ENCODE results near the gene MT1F. TPM values are rescaled to one million over a fixed set of nuclear protein-coding genes. Genes with fewer than 3 reads are reported as not detected.

The MT1F gene
- total and polyA plus RNA-seq, 11 donors = 1.3 to 8.1 (median 1.9) TPM; not detected in 2

DNA sequence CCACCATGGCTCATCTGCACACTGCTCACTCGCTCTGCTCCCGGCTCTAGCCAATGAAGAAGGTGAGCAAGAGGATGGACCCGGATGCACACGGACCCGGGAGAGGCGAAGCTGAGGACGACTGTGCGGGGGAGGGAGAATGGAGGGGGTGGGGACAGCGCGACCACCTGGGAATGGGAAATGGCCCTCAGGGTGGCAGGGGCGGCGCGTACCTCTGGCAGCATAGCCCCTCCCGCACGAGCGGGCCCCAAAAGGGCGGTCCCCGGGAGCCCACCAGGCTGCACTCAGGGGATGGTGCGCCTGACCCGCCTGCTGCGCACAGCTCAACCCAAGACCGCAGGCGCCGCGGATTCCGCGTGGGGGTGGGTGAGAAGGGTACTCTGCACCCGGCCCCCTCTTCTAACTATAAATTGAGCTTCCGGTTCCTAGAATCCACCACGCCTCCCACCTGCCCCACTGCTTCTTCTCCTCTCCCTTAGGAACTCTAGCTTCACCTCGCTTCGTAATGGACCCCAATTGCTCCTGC lies 18.0 kb downstream of the MT1F start:
- TF ChIP-seq, protein P1, sequence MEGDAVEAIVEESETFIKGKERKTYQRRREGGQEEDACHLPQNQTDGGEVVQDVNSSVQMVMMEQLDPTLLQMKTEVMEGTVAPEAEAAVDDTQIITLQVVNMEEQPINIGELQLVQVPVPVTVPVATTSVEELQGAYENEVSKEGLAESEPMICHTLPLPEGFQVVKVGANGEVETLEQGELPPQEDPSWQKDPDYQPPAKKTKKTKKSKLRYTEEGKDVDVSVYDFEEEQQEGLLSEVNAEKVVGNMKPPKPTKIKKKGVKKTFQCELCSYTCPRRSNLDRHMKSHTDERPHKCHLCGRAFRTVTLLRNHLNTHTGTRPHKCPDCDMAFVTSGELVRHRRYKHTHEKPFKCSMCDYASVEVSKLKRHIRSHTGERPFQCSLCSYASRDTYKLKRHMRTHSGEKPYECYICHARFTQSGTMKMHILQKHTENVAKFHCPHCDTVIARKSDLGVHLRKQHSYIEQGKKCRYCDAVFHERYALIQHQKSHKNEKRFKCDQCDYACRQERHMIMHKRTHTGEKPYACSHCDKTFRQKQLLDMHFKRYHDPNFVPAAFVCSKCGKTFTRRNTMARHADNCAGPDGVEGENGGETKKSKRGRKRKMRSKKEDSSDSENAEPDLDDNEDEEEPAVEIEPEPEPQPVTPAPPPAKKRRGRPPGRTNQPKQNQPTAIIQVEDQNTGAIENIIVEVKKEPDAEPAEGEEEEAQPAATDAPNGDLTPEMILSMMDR (IDR thresholded peaks at IDR 0.05) = no peak
- TF ChIP-seq POLR2A (IDR thresholded peaks at IDR 0.05) = no peak
- ATAC-seq = peak in 2 of 4 donors; percentile 10 to 11

DNA sequence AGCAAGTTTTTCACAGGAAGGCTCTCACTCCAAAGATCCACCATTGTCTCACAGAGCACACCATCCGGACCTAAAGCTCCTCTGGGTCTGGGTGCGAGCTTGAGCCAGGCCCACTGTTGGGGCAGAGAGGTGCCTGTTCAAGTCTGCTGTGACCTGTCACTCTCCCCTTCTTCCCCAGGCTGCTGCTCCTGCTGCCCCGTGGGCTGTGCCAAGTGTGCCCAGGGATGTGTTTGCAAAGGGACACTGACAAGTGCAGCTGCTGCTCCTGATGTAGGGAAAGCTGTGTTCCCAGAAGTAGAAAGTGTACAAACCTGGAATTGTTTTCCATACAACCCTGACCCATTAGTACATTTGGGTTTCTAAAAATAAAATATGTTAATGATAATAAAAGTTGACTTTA lies 19.7 kb downstream of the MT1F start:
- peaks cover 0 to 33% (median 10%) of the 10 kb centered on the region in 9 donors for H3K27me3 ChIP-seq
- DNase-seq (no peak), ATAC-seq (no peak)
- no peak overlapping the region for H3K4me3 ChIP-seq
- H3K4me1 ChIP-seq = peaks cover 0 to 30% (median 10%) of the 10 kb centered on the region in 12 donors
- H3K27ac ChIP-seq = no peak overlapping the region
- no peaks in the 10 kb centered on the region for H3K9me3 ChIP-seq
- intact Hi-C loops (cut with DNase I) = no loop called here
- TF ChIP-seq, protein P1 (IDR thresholded peaks at IDR 0.05) = no peak
- TF ChIP-seq POLR2A (IDR thresholded peaks at IDR 0.05) = no peak
- no peaks in the 10 kb centered on the region for H3K36me3 ChIP-seq
- 80 to 84% (median 80%) methylated on average over 3 of the region's 3 CpGs for WGBS, 4 donors

More for the DNA sequence above, 18.0 kb downstream of the MT1F start:
- Histone ChIP-seq H3K4me1 (peaks cover 0 to 17% (median 5%) of the 10 kb centered on the region in 12 donors), H3K27me3 (peaks cover 0 to 40% (median 12%) of the 10 kb centered on the region in 9 donors), H3K27ac (no peak overlapping the region), H3K36me3 (no peaks in the 10 kb centered on the region), H3K4me3 (peak overlapping the region in 10 of 12 donors; percentile 13 to 40 (median 27)), H3K9me3 (no peaks in the 10 kb centered on the region)
- intact Hi-C loops (cut with DNase I) = loop anchor here in 1 of 10 donors (2.0 kb wide), 1 partner anchor 27 kb away; no protein-coding TSS in a partner anchor
- DNase-seq = no peak
- 7 to 21% (median 10%) methylated on average over 27 to 32 of the region's 32 CpGs for WGBS, 4 donors

DNA sequence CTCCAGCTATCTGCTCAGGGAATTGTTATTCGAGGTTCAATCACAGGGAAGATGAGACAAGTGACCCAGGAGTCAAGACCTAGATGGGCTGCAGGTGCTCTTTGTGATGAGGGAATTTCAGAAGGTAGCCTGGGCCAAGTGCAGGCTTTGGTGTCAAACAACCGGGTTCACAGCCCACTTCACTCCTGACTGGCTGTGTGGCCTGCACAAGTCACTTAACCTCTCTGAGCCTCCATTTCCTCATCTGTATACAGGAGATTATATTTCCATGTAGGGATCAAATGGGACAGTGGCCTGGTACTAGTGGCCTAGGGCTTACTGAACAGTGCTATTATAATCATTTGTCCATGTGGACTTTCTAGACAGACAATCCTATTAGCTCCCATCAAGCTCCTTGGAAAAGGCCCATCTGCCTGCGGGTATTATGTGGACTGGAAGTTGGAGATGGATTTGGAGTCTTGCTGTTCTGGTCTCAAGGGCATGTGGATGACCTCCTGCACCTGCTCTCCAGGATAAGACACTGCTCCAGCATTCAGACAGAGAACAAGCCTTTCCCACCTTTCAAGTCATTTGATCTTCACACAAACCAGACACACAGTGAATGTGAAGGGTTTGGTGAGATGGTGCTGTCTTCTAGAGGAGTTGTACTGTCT lies 21.4 kb downstream of the MT1F start:
- TF ChIP-seq, protein P1 (IDR thresholded peaks at IDR 0.05) = no peak
- no peak for TF ChIP-seq POLR2A (IDR thresholded peaks at IDR 0.05)
- DNase-seq (no peak), ATAC-seq (no peak)
- 90 to 96% (median 91%) methylated on average over 3 of the region's 3 CpGs for WGBS, 4 donors
- no peak overlapping the region for H3K4me3 ChIP-seq
- intact Hi-C loops (cut with DNase I) = no loop called here
- peak overlapping the region in 10 of 12 donors; percentile 34 to 88 (median 57) for H3K27ac ChIP-seq
- peaks cover 0 to 24% (median 10%) of the 10 kb centered on the region in 9 donors for H3K27me3 ChIP-seq
- no peaks in the 10 kb centered on the region for H3K36me3 ChIP-seq
- no peaks in the 10 kb centered on the region for H3K9me3 ChIP-seq
- peaks cover 0 to 47% (median 21%) of the 10 kb centered on the region in 12 donors for H3K4me1 ChIP-seq

DNA sequence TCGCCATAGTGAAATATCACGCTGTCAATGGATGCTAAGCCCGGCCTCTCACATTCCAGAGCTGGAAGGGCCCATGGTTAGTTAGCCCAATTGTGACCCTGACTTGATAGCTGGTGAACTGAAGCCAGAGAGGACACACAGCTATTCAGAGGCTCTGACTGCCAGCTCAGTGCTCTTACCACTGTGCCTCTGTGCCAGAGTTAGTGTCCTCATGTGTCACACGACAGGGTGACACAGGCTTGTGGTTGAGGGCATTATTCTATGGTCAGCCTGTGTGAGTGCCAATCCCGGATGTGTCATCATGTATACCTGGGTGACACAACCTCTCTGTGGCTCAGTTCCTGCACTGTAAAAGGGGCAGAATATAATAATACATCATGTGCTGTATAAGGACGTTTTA lies 22.1 kb downstream of the MT1F start:
- intact Hi-C loops (cut with DNase I) = loop anchor here in 7 of 10 donors (5.0 kb wide), 4 partner anchors 43 to 158 kb away; partner anchors contain the start of genes MT2A (in 6 of the 7), BBS2 (in 1 of the 7), MT1A (in 1 of the 7) and MT1E (in 1 of the 7)
- TF ChIP-seq POLR2A (IDR thresholded peaks at IDR 0.05) = no peak
- TF ChIP-seq, protein P1 (IDR thresholded peaks at IDR 0.05) = no peak
- Histone ChIP-seq H3K36me3 (no peaks in the 10 kb centered on the region), H3K4me3 (no peak overlapping the region), H3K27me3 (peaks cover 0 to 22% (median 10%) of the 10 kb centered on the region in 9 donors), H3K27ac (peak overlapping the region in 11 of 12 donors; percentile 10 to 88 (median 57)), H3K4me1 (peaks cover 0 to 53% (median 22%) of the 10 kb centered on the region in 12 donors), H3K9me3 (no peaks in the 10 kb centered on the region)
- ATAC-seq = peak; percentile 33 to 44 (median 40)
- WGBS, 4 donors = 59 to 67% (median 66%) methylated on average over 6 of the region's 6 CpGs
- peak in 2 of 5 donors; percentile 47 to 75 for DNase-seq
